NCI-H2081 (cell line): ENCODE data around the gene AKAP10.
"Not testable (repeated sequence)": the region's sequence is repeated elsewhere in the genome, so short reads cannot be mapped to it uniquely, and the experiment has no call there.

ENCODE experiments used
- DNase-seq, 2 experiments: peaks; one replicate each; lab custom pipeline; 2025; lab: John Stamatoyannopoulos, UW

The AKAP10 gene

DNA sequence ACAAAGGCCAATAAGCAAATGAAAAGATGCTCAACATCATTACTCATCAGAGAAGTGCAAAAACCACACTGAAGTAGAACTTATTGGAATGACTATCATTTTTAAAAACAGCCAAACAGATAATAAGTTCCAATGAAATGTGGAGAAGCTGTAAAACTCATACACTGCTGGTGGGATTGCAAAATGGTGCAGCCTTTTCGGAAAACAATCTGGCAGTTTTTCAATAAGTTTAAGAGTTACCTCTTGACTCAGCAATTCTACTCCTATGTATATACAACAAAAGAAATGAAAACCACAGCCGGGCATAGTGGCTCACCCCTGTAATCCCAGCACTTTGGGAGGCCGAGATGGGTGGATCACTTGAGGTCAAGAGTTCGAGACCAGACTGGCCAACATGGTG, 49.3 kb downstream of the AKAP10 start:
- DNase-seq = no peak

DNA sequence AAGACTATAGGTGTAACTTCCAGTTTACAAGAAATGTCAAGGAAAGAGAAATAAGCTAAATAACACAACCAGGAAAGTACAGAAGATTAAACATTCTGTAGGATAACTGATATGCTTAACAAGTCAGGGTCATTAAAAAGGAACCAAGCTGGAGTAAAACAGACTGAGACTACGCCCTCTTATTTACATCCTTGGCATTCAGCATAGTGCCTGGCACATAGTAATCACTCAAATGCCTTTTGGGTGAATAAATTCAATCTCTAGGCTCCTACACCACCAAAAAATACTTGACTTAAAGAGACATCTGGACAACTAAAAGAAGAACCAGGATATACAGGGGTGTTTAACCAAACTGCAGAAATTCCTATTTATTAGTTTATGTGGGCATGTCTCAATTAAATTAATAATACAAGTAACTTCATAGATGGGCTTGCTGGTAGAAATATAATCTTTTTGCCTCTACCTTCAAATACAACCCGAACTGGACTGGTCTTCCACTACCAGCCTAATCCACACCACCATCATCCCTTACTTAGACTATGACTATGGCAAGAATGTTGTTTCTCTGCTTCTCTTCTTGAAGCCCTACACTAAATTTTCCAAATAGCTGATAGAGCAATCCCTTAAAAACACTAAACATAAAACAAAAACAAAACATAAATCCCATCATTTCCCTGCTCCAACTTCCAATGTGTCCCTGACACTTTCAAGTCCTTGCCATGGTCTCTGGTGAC, 62.2 kb downstream of the AKAP10 start:
- DNase-seq = no peak

DNA sequence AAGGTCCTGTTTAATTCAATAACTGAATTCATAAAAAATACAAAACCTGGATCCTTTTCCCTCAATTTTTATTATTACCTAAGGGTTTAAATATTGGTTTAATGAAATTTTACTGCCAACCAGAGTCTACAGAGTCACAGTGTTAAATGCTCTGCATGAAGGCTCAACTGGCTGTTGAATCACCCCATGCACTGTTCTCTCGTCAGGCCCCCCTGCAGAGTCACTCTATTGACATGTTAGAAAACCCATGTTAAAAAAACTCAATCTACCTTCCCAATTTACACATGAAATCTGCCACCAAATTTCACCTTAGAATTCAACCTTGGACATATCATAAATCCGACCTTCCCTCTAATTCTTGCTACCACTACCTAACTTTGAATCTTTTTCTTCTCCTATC, 66.6 kb downstream of the AKAP10 start:
- no peak for DNase-seq

DNA sequence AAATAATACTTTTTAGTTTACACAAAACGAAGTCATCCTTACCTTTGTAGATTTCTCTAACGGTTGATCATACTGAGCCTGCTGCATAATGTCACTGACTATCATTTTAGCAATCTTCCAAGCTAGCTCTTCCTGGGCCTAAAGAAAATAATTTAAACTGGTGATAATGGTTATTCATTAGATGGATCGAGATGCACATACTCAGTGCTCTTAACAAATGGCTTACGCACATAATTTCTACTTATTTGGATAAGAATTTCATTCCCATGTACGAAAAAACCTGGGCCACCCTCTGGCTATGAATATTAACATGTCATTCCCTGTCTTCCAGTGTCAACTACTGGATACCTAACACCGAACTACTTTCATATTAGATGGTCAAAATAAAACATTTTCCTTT, 68.5 kb downstream of the AKAP10 start:
- DNase-seq = no peak

DNA sequence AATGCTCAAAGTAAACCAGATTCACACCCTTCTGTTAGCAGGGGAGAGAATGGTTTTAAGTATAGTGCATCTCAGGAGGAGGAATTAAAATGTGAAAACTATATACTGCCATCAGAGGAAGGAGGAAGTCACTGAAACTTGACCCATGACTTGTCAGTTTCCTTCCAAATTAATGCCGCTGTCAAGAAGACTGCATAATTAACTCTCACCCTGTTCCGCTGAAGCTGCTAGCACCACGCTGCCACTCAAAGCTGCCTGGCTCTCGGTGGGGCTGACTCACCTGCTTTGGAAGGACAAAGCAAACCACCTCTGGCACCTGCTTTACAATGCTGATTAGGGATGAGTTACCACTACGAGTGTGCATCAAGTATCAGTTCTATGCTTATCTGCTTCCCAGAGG, 72.1 kb downstream of the AKAP10 start:
- DNase-seq = no peak

DNA sequence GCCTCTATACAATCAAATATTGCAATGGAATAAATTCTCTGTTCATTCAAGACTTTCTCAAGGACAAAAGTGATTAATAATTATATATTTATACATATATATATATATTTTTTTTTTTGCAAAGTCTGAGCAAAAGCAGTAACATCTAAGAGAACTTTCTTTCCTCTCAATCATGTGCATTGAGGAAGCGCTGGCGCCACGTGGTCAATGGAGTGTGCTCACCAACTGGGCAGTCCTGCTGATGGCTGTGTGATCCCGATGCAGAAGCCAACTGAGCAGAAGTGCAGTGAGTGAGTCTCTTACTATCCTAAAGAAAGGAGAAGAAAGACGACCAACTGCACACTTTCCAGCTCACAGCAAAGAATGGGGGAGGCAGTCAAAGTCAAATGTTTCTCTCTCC, 72.7 kb downstream of the AKAP10 start:
- DNase-seq = no peak

DNA sequence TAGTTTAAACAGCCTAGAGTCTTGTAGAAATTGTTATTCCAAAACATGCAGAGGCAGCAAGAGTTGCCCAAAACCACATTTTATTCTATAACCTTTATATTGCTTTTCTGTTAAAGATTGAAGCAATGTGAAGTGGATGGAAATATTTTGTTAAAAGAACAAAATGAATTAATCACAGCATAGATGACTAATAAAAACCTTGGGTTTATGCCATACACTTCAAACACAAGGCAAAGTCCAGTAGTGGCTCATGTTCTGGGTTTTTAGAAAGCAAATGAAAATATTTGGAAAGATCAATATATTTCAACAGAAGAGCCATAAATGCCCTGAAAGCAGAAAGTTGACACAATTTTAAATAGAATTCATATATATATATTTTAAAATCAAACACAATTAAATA, 73.2 kb downstream of the AKAP10 start:
- no peak for DNase-seq

DNA sequence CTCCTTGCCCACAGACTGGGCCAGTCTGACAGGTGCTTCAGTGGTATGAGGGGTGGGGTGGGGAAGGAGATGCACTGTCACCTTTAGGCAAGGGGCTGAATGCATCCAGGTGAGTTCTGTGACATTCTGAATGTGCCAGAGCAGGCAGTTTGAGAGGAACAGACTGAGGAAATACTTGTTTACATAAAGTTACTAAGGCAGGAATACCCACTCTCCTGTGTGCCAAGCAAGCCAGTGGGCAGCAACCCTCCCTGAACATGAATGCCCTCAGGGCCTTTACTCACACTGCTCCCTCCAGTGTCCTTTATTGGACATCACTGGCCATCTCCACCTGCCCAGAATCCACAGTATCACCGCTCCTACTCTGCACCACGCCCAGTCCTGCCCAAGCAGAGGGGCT, 76.8 kb downstream of the AKAP10 start:
- DNase-seq = no peak

DNA sequence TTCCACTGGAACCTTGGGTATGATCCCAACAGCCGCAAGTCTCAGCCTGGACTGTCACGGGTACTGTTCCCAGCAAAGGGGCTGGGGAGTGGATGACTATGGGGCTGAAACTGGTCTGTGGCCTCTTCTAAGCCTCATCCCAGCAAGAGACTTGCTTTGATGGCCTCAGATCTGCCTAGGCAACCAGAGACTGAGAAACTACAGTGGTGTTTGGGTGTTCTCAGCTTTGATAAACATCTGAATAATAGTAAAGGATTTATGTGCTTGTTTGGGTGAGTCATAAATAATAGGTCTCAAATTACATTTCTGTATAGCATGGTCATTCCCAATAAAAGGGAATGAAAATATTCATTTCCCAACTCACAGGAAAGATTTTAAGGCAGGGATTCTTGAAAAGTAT, 79.7 kb downstream of the AKAP10 start:
- DNase-seq = no peak

DNA sequence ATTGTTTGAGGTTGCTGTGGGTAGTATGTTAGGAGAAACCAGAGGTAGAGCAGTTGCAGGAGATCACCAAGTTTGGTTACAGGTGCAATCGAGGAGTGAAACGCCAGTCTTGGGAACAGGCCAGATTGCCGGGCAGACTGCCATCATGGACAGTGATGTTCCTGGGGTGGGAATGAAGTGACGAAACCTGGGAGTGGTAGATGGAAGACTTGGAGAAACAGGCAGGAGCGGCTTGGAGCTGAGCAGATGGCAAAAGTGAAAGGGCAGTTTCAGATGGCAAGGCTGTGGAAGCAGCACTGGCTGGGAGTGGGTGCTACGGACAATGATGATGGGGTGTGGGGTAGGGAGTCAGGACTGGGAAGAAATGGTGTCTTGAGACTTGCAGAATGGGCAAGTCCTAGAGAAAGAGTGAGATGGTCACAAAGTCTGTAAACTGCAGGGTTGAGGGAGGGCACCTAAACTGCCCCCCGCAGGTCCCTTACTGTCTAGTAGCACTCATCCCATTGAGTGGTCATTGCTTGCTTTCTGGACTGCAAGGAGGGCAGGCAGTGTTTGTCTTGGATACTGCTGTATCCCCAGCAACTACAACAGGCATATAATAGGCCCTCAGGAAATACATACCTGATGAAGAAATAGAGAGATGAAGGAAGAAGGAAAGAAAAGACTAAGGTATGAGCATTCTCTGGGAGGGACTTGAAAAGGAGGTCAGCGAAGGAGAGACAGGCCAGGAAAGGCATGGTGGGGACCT, 80.4 kb downstream of the AKAP10 start:
- DNase-seq = peak in 1 of 2 experiments; percentile 29

DNA sequence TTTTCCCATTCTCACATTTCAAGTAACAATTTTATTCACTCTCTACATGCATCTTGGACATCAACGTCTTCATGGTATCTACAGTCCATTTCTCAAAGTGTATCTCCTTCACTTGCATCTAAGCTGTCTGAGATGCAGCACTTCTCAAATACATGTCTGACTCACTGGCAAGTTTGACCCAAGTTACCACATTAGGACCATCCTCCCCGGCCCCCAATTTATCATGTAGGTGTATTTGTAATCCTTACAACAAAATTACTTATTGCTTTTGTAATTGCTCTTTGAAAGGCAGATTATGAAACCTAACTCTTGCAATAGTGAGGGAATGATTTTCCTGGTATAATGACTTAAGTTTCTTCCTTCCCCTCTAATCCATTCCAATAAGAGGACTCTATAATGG, 80.9 kb downstream of the AKAP10 start:
- no peak for DNase-seq

DNA sequence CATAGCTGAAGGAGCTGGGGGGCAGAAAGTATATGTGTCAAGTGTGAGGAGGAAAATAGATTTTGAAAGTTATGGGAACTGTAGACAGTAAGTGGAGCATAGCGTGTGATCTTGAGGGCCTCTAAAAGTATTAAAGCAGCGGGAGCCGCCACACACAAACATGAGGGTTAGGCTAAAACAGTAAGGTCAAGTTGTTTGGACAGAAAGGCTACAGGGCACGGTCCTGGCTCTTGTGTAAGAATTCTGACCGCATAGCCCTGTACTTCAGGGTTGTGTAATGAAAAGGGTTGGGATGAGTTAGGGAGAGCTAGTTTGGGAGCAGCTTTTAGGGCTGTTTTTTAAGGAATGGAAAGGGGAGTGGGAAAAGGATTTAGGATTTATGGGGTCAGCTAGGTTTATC, 87.1 kb downstream of the AKAP10 start:
- DNase-seq = not testable (repeated sequence)

DNA sequence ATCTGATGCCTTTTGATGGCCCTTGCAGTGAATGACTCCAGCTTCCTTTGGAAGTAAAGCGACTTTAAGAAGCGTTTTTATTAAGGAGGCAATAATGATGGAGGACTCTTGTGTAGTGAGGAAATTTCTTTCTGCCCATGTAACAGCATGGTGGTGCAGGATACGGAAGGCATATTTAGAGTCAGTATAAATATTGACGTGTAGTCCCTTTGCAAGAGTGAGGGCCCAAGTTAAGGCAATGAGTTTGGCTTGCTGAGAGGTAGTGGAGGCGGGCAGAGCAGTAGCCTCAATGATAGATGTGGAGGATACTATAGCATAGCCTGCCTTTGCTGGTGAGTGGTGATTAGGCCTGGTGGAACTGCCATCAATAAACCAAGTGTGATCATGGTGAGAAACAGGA, 87.6 kb downstream of the AKAP10 start:
- DNase-seq = not testable (repeated sequence)

DNA sequence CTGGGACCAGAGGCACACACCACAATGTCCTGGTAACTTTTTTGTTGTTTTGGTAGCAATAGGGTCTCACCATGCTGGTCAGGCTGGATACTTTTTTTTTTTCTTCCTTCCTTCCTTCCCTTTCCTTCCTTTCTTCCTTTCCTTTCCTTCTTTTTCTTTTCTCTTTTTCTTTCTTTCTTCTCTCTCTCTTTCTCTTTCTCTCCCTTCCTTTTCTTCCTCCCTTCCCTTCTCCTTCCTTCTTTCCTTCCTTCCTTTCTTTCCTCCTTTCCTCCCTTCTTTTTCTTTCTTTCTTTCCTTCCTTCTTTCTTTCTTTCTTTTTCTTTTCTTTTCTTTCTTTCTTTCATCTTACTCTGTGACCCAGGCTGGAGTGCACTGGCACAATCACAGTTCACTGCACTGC, 91.5 kb downstream of the AKAP10 start:
- DNase-seq = no peak

DNA sequence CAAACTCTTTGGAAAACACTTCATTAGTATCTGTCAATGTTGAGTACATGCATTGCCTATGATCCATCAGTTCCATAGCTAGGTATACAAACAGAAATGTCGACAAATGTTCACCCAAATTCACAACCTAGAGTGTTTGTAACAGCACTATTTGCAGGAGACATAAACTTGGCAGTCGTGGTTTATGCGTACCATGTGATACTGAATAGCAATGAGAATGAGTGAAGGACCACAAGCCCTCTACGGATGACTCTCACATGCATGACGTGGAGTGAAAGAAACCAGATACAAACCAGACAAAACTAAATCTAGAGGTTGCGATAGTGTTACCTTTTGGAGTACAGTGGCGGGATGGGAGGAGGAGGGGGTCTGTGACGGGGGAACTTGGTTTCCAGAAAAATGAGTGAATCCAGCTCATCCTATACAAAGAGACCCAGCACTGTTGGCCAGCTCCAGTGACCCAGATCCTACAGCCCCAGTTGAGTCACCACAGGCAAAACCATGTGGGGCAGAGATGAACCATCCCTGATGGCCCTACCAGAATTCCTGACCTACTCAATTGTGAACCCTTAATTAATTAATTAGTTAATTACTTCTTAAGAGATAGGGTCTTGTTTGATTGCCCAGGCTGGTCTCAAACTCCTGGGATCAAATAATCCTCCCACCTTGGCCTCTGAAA, 94.0 kb downstream of the AKAP10 start:
- DNase-seq = no peak

DNA sequence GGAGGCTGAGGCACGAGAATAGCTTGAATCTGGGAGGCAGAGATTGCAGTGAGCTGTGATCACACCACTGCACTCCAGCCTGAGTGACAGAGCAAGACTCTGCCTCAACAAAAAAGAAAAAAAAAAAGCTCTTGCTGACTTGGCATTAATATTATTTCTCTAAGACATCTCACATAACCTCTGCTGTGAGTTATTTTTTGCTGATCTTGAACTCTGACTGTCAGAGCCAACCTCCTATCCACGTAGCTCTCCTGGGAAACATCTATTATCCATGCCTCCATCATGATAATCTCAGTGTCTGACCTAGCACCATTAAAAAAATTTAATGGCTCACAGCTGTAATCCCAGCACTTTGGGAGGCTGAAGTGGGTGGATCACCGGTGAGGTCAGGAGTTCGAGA, 97.2 kb downstream of the AKAP10 start:
- no peak for DNase-seq

DNA sequence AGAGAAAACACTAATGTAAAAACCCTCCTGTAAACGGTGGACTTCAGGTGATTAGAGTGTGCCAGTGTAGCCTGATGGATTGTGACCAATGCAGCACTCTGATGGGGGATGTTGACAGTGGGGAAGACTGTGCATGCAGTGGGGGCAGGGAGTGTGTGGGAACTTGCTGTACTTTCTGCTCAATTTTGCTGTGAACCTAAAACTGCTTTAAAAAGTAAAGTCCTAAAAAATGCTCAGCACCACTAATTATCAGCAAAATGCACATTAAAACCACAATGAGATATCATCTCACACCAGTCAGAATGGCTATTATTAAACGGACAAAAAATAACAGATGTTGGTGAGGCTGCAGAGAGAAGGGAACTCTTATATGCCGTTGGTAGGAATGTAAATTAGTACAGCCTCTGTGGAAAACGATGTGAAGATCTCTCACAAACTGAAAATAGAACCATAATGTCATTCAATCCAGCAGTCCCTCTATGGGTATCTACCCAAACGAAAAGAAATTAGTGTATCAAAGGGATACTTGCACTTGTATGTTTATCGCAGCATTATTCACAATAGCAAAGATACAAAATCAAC, 100.2 kb downstream of the AKAP10 start:
- DNase-seq = no peak

DNA sequence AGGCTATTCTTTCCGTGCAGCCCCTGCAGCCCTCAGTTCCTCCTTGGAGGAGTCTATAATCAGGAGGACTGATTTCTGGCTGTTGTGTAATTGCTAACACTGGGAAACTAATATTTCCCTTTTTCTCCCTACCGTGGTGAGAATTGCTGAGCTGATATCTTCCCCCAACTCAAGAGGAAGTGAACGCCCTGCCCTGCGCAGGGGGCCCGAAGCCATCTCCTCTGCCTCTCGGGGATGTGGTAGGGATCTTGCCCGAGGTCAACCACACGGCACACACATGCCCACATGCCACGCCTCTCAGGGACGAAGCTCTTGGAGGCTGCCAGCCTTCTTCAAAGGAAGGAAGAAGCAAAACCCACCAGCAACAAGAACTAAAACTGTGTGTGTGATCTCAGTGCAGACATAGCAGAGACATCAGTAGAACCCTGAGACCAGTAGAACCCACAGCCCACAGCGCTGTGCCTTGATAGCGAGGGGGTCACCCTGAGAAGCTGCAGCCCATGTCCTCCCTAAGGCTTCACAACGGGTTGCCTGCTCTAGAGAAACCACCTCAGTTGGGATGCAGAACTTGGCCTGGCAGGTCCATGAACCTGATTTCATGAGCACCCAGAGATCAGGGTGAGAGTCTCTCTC, 101.0 kb downstream of the AKAP10 start:
- no peak for DNase-seq

DNA sequence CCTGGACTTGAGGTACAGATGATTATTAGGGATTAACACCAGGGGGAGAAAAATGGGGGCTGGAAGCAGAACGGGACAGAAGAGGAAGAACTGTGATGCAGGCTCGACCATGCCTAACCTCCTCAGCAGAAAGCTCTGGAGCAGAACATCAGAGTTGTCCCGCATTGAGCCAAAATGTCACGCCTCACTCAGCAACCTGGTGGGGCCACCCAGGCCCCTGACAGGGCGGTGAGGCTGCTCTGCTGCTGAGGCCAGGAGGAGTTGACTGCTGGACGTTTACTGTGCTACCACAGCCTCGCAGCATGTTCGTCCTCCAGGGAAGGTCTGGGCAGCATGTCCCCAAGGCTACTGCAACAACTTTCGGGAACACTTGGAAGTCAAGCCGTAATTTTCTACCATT, 103.4 kb downstream of the AKAP10 start:
- DNase-seq = no peak

DNA sequence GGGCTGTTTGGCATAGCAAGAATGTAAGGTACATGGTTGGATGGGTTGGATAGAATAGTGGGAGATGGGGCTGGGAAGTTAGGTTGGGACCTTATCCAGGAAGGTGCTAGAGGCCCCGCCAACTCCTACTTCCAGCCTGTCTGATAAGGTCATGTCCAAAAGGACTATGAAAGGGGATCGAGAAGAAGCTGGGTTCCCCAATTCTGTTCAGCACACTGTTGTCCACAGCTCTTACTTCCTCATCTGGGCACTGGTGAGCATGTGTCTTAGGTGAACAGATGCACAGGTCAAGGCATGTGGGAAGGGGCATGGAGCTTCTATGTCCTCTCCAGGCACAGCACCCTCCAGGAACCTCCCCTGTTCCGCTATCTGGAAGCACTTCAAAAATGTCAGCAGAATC, 104.3 kb downstream of the AKAP10 start:
- DNase-seq = no peak

DNA sequence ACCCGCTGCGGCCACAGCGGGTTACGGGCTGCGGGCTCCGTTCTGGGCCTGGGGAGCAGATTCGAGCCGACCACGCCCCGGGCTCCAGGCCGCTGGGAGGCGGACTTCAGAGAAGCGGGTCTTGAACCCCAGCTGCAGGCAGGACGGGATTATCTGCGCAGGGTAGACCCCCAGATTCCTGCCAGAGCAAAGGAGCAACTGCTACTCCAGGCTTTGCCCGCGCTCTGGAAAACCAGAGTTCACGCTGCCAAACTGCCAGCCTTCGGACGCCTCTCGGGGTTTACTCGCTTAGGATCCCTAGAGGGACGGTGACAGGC, 109.6 kb downstream of the AKAP10 start:
- DNase-seq = no peak

DNA sequence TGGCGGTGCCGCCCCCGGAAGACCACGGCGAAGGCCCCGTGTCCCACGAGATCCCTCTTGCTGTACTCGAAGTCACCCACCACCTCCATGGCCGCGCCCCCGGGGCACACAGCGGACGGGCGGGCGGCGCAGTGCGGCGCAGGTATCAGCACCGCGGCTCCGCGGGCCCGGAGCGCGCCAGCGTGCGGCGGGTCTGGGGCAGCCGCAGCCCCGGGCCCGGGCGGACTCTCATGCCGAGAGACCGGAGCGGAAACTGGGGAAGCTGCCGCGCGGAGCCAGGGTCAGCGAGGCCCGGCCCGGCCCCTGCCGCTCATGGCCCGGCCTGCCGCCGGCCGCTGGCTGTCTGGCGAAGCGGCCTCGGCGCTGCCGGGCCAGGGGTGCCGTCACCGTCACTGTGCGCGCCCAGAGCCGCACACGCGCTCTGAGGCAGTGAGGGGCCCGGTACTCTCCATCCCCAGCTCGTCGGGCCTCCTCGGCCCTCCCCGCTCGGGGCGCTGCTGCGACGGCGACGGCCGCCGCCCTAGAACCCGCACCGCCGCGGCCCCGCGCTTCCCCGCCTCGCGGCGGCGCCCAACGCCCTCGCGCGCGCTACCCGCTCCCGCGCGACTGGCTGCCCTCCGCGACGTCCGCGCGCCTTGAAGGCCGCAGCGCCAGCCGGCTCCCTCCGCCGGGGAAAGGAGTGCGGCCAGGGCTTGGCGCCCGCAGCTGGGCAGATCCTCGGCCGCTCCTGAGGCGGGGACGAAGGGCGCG, 110.1 kb downstream of the AKAP10 start, which contains the start of gene ULK2:
Gene ULK2, minus strand, starts transcription at position 608 of the 750 bp plus-strand sequence. Its CDS starts 519 bp downstream, at position 89.
- peak; percentile 33 to 49 for DNase-seq
